OCI-LY7 (cell line): Measurements from ENCODE around the gene ATP6V0E2. TPM values are rescaled to one million over a fixed set of nuclear protein-coding genes. Genes with fewer than 3 reads are reported as not detected.

Experiments
- BruUV-seq: library from RNA; stranded (reverse); fragments of 400-500 nt; replicated peaks from 2 replicates; lab custom pipeline; 2021; lab: Mats Ljungman, UMichigan
- CTCF ChIA-PET: fragments of 300-600 bp; sonication (Branson Sonifier 250); formaldehyde crosslinking; loops from one replicate; lab custom pipeline; 2022; ENCODE audit warnings: antibody characterized with exemption; ENCODE audit not compliant: unreplicated experiment; lab: Charles Lee
- POLR2A ChIA-PET: fragments of 300-600 bp; sonication (Branson Sonifier 250); formaldehyde crosslinking; loops from one replicate; lab custom pipeline; 2022; ENCODE audit warnings: antibody characterized with exemption; lab: Charles Lee
- DNase-seq: peaks from one replicate; pipeline ENCODE4 v3.0.0-alpha.2; 2015; ENCODE audit warnings: low spot score
- H2AFZ ChIP-seq: fragments of 200-600 bp; sonication (generic), shearing (Covaris generic); 2 replicates; pipeline ENCODE4 v1.6.1; 2014; ENCODE audit warnings: mild to moderate bottlenecking, antibody characterized with exemption, low read length, moderate library complexity
- H3K27ac ChIP-seq: fragments of 200-600 bp; sonication (generic); 2 replicates; pipeline ENCODE4 v1.5.1; 2014; ENCODE audit warnings: mixed run types, low read depth, mild to moderate bottlenecking, moderate library complexity, low read length, inconsistent platforms; ENCODE audit not compliant: poor library complexity, severe bottlenecking
- H3K36me3 ChIP-seq: fragments of 200-600 bp; sonication (generic); 2 replicates; pipeline ENCODE4 v1.6.1; 2014; ENCODE audit warnings: mild to moderate bottlenecking, antibody characterized with exemption, low read length, moderate library complexity, mixed read lengths; ENCODE audit not compliant: insufficient read depth
- H3K4me1 ChIP-seq: fragments of 200-600 bp; sonication (generic); 2 replicates; pipeline ENCODE4 v1.5.1; 2014; ENCODE audit warnings: mild to moderate bottlenecking, low read length; ENCODE audit not compliant: insufficient read depth, poor library complexity, severe bottlenecking
- H3K4me2 ChIP-seq: fragments of 200-600 bp; sonication (generic); 2 replicates; pipeline ENCODE4 v1.6.1; 2014; ENCODE audit warnings: mild to moderate bottlenecking, low read length
- H3K4me3 ChIP-seq: fragments of 200-600 bp; sonication (generic); 2 replicates; pipeline ENCODE4 v1.5.1; 2014; ENCODE audit warnings: mild to moderate bottlenecking, low read depth, low read length; ENCODE audit not compliant: poor library complexity, severe bottlenecking
- H3K79me2 ChIP-seq: fragments of 200-600 bp; sonication (generic); 2 replicates; pipeline ENCODE4 v1.6.1; 2016; ENCODE audit warnings: low read depth, mild to moderate bottlenecking, low read length, moderate library complexity, mixed read lengths; ENCODE audit not compliant: insufficient read depth
- H3K9me2 ChIP-seq: fragments of 200-600 bp; sonication (generic); 2 replicates; pipeline ENCODE4 v1.6.1; 2016; ENCODE audit warnings: mild to moderate bottlenecking, low read length, mixed read lengths; ENCODE audit not compliant: insufficient read depth
- H3K9me3 ChIP-seq: fragments of 200-600 bp; sonication (generic); 2 replicates; pipeline ENCODE4 v1.6.1; 2014; ENCODE audit warnings: mild to moderate bottlenecking, mixed run types, low read length, mixed read lengths
- H4K20me1 ChIP-seq: fragments of 200-600 bp; sonication (generic); 2 replicates; pipeline ENCODE4 v1.6.1; 2014; ENCODE audit warnings: mild to moderate bottlenecking, antibody characterized with exemption, low read length, moderate library complexity, mixed read lengths; ENCODE audit not compliant: insufficient read depth
- EZH2phosphoT487 ChIP-seq: fragments of 200-600 bp; sonication (generic); IDR thresholded peaks from 2 replicates; pipeline ENCODE4 v1.6.1; 2018; ENCODE audit warnings: low read depth, borderline replicate concordance, mild to moderate bottlenecking, mixed run types, antibody characterized with exemption, low read length, moderate library complexity, mixed read lengths
- intact Hi-C: fragments of 100-400 bp; cut with micrococcal nuclease; formaldehyde crosslinking; loops from one replicate; pipeline ENCODE4 v1.10.0; 2022; ENCODE audit not compliant: unreplicated experiment
- total RNA-seq, 2 experiments: library from RNA; depleted of rRNA in 1 of 2; stranded (reverse); fragments of >200 nt in 1 of 2; shearing (Covaris generic) in 1 of 2; gene quantifications; 2 replicates each; pipeline ENCODE4 v1.2.3, GENCODE V29; 2014 to 2022
- TF ChIP-seq, protein P1 (sequence below): fragments of 200-600 bp; sonication (generic); conservative IDR thresholded peaks from 2 replicates; pipeline ENCODE4 v1.5.1; 2014; ENCODE audit warnings: mild to moderate bottlenecking, antibody characterized with exemption, low read length, moderate library complexity, mixed read lengths

ATP6V0E2 gene
- total RNA-seq, 2 experiments from 2014 or later: 38.6 to 48.1 TPM

DNA sequence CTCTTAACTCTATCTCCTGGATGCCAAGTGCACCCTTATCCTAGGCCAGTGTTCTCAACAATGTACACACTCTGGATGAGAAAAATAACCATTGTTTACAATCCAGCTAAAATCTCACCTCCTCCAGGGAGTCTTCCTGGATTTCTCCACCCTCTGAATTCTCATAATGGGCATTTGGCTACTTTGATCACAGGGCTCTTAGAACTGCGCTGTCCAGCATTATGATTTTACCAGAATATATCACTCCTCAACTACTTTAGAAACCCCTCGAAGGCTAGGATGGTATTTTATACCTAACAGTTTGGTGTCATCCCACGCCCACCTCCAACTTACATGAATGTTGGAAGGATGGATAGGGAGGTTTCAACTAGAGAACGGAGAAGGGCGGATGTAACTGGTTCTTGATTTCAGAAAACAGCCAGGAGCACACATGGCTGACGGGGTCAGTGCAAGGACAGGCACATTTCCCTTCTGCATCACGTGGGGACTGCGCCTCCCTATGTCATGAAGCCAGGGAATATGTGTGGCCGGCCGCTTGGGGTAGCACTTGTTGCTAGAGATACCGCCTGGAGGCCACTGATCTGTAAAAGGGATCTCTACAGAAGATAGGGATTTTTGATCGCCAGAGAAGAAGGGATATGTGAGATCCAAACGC, 1.2 kb upstream of the ATP6V0E2 start:
- no TSS peak for BruUV-seq
- Histone ChIP-seq H3K4me3 (peak overlapping the region; percentile 75), H4K20me1 (no peaks in the 10 kb centered on the region), H3K4me1 (peaks cover 52% of the 10 kb centered on the region), H3K9me3 (no peaks in the 10 kb centered on the region), H3K27ac (peak overlapping the region; percentile 25), H3K79me2 (no peaks in the 10 kb centered on the region), H3K36me3 (no peaks in the 10 kb centered on the region), H3K4me2 (peak overlapping the region; percentile 76), H2AFZ (peak overlapping the region; percentile 95), H3K9me2 (no peaks in the 10 kb centered on the region)
- TF ChIP-seq EZH2phosphoT487: no peak
- TF ChIP-seq, protein P1, sequence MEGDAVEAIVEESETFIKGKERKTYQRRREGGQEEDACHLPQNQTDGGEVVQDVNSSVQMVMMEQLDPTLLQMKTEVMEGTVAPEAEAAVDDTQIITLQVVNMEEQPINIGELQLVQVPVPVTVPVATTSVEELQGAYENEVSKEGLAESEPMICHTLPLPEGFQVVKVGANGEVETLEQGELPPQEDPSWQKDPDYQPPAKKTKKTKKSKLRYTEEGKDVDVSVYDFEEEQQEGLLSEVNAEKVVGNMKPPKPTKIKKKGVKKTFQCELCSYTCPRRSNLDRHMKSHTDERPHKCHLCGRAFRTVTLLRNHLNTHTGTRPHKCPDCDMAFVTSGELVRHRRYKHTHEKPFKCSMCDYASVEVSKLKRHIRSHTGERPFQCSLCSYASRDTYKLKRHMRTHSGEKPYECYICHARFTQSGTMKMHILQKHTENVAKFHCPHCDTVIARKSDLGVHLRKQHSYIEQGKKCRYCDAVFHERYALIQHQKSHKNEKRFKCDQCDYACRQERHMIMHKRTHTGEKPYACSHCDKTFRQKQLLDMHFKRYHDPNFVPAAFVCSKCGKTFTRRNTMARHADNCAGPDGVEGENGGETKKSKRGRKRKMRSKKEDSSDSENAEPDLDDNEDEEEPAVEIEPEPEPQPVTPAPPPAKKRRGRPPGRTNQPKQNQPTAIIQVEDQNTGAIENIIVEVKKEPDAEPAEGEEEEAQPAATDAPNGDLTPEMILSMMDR: 0 out of 2 replicates have a peak, but pooled peaks have one; percentile 28
- ChIA-PET POLR2A (interaction anchor here (0.7 to 2.3 kb wide), 3 partner anchors 10 to 34 kb away, joined by 4 to 12 read pairs (median 5); partner anchors contain the start of gene ZNF862), CTCF (no interaction called here)
- peak; percentile 50 for DNase-seq
- intact Hi-C loops: loop anchor here (1.0 to 5.0 kb wide), 2 partner anchors 34 to 1025 kb away; partner anchors contain the start of gene ZNF862

DNA sequence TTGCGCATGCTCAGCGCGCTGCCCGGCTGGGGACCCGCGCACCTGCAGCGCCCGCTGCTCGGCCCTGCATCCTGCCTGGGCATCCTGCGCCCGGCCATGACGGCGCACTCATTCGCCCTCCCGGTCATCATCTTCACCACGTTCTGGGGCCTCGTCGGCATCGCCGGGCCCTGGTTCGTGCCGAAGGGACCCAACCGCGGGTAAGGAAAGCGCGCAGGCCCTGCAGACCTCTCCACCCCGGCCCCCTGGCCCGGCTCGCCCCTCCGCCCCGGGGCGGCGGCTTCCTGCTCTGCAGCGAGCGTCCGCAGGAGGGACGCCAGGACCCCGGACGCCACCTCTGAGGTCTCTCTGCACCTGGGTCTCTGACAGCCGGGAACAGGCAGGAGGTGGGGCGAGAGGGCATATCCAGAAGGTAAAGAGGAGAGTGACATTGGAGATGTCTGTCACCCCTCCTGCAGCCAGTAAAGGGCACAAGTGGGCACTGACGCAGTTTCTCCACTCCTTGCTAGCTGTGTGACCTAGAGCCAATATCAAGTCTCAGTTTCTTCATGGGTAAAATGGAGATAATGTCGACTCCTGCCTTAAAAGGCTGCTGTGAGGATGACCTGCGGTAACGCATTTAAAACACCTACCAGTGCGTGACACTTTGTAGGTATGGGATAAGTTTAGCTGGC, 338 bp downstream of the ATP6V0E2 start:
- intact Hi-C loops: loop anchor here (1.0 to 5.0 kb wide), 2 partner anchors 36 to 1023 kb away; partner anchors contain the start of gene ZNF862
- Histone ChIP-seq H3K4me1 (peaks cover 40% of the 10 kb centered on the region), H3K9me2 (no peaks in the 10 kb centered on the region), H3K9me3 (no peaks in the 10 kb centered on the region), H4K20me1 (no peaks in the 10 kb centered on the region), H3K4me2 (peak overlapping the region; percentile 76), H3K27ac (peak overlapping the region; percentile 8), H3K4me3 (peak overlapping the region; percentile 75), H3K36me3 (no peaks in the 10 kb centered on the region), H2AFZ (peak overlapping the region; percentile 65), H3K79me2 (no peaks in the 10 kb centered on the region)
- no peak for DNase-seq
- BruUV-seq: no TSS peak
- ChIA-PET CTCF (no interaction called here), POLR2A (interaction anchor here (0.8 kb wide), 1 partner anchor 513 kb away, joined by 5 read pairs; no protein-coding TSS in a partner anchor)
- no peak for TF ChIP-seq EZH2phosphoT487
- TF ChIP-seq, protein P1: no peak
